Trophoblast cell (in vitro differentiated cells and primary cell): ENCODE results near the gene SLAMF7.

Source experiments
- DNase-seq, 2 donors: peaks; one replicate each; pipeline ENCODE4 v3.0.0-alpha.2; 2016
- H2AFZ ChIP-seq: 2 replicates; pipeline ENCODE4 v1.6.1; 2013; ENCODE audit warnings: low read length, moderate library complexity, mild to moderate bottlenecking; ENCODE audit not compliant: insufficient read depth, poor library complexity
- H2AK5ac ChIP-seq: 2 replicates; pipeline ENCODE4 v1.6.1; 2013; ENCODE audit warnings: mild to moderate bottlenecking, low read length
- H2BK120ac ChIP-seq: 2 replicates; pipeline ENCODE4 v1.6.1; 2013; ENCODE audit warnings: low read length, mild to moderate bottlenecking, moderate library complexity; ENCODE audit not compliant: insufficient read depth, poor library complexity
- H2BK12ac ChIP-seq: 2 replicates; pipeline ENCODE4 v1.6.1; 2013; ENCODE audit warnings: mild to moderate bottlenecking, low read length, moderate library complexity
- H2BK5ac ChIP-seq: 2 replicates; pipeline ENCODE4 v1.6.1; 2013; ENCODE audit warnings: low read length, low read depth, moderate library complexity, mild to moderate bottlenecking; ENCODE audit not compliant: poor library complexity
- H3K14ac ChIP-seq: 2 replicates; pipeline ENCODE4 v1.6.1; 2013; ENCODE audit warnings: mild to moderate bottlenecking, low read length
- H3K18ac ChIP-seq: 2 replicates; pipeline ENCODE4 v1.6.1; 2013; ENCODE audit warnings: mild to moderate bottlenecking, low read length
- H3K23ac ChIP-seq: 2 replicates; pipeline ENCODE4 v1.6.1; 2013; ENCODE audit warnings: low read length
- H3K27ac ChIP-seq: 2 replicates; pipeline ENCODE4 v1.5.1; 2013; ENCODE audit warnings: low read depth, mild to moderate bottlenecking, inconsistent platforms, low read length, moderate library complexity
- H3K27me3 ChIP-seq: 2 replicates; pipeline ENCODE4 v1.6.1; 2013; ENCODE audit warnings: inconsistent platforms, mild to moderate bottlenecking, low read length, moderate library complexity; ENCODE audit not compliant: insufficient read depth
- H3K36me3 ChIP-seq, 2 experiments: 1 replicate in 1 of 2; 2 replicates in 1 of 2; pipeline ENCODE4 v1.6.1; 2013; ENCODE audit warnings: low read length in 2 of 2, mild to moderate bottlenecking in 2 of 2, moderate library complexity in 1 of 2; ENCODE audit not compliant: insufficient read depth in 2 of 2, control insufficient read depth in 1 of 2
- H3K4ac ChIP-seq: 2 replicates; pipeline ENCODE4 v1.6.1; 2013; ENCODE audit warnings: low read depth, mild to moderate bottlenecking, low read length, moderate library complexity
- H3K4me1 ChIP-seq, 2 experiments: 1 replicate in 1 of 2; 2 replicates in 1 of 2; pipeline ENCODE4 v1.6.1; 2013; ENCODE audit warnings: low read length in 2 of 2, mild to moderate bottlenecking in 2 of 2, moderate library complexity in 1 of 2; ENCODE audit not compliant: insufficient read depth in 2 of 2, control insufficient read depth in 1 of 2
- H3K4me2 ChIP-seq: 2 replicates; pipeline ENCODE4 v1.6.1; 2013; ENCODE audit warnings: inconsistent platforms, mild to moderate bottlenecking, low read length, moderate library complexity
- H3K4me3 ChIP-seq: 2 replicates; pipeline ENCODE4 v1.5.1; 2013; ENCODE audit warnings: mild to moderate bottlenecking, low read depth, low read length, inconsistent platforms
- H3K79me1 ChIP-seq: one replicate; pipeline ENCODE4 v1.6.1; 2013; ENCODE audit warnings: low read length
- H3K79me2 ChIP-seq: 2 replicates; pipeline ENCODE4 v1.6.1; 2013; ENCODE audit warnings: low read length, mild to moderate bottlenecking; ENCODE audit not compliant: control insufficient read depth, insufficient read depth, poor library complexity
- H3K9ac ChIP-seq: 2 replicates; pipeline ENCODE4 v1.6.1; 2013; ENCODE audit warnings: mild to moderate bottlenecking, low read length
- H3K9me3 ChIP-seq: 2 replicates; pipeline ENCODE4 v1.6.1; 2013; ENCODE audit warnings: low read depth, mild to moderate bottlenecking, control low read depth, inconsistent platforms, low read length; ENCODE audit not compliant: insufficient read depth
- H4K12ac ChIP-seq: 2 replicates; pipeline ENCODE4 v1.6.1; 2013; ENCODE audit warnings: low read depth, mild to moderate bottlenecking, low read length, moderate library complexity
- H4K8ac ChIP-seq: 2 replicates; pipeline ENCODE4 v1.6.1; 2013; ENCODE audit warnings: low read depth, mild to moderate bottlenecking, low read length, moderate library complexity
- H4K91ac ChIP-seq: one replicate; pipeline ENCODE4 v1.6.1; 2013; ENCODE audit warnings: low read depth, mild to moderate bottlenecking, low read length, moderate library complexity
- WGBS: extraction: QIAGEN DNeasy Blood & Tissue Kit; methylation state at CpG from one replicate; pipeline ENCODE4 v1.1.7; 2013; ENCODE audit warnings: missing lambda C conversion rate; ENCODE audit not compliant: insufficient read length, insufficient coverage; ENCODE audit errors: extremely low coverage; 5-methylcytosine and 5-hydroxymethylcytosine counted together

Gene SLAMF7

DNA sequence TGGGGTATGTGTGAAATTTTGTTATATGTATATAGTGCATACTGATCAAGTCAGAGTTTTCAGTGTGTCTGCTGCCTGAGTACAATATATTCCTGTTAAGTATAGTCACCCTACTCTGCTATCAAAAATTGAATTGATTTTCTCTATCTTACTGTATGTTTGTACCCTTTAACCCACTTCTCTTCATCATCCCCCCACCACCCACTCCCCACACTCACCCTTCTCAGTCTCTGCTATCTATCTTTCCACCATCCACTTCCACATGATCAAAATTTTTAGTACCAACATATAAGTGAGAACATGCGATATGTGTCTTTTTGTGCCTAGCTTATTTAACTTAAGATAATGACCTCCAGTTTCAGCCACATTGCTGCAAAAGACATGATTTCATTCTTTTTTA is 61.1 kb downstream of the SLAMF7 start:
- Histone ChIP-seq H3K9me3 (peaks cover 3% of the 10 kb centered on the region), H4K8ac (no peak overlapping the region), H4K12ac (no peak overlapping the region), H3K79me1 (no peaks in the 10 kb centered on the region), H3K4ac (no peak overlapping the region), H2BK5ac (no peak overlapping the region), H2BK120ac (no peak overlapping the region), H3K4me3 (no peak overlapping the region), H3K4me1 (no peaks in the 10 kb centered on the region), H4K91ac (no peak overlapping the region), H3K14ac (no peak overlapping the region), H3K36me3 (no peaks in the 10 kb centered on the region), H3K23ac (no peak overlapping the region), H3K27me3 (no peaks in the 10 kb centered on the region), H3K27ac (no peak overlapping the region), H3K4me2 (no peak overlapping the region), H2AK5ac (no peak overlapping the region), H3K9ac (no peak overlapping the region), H3K18ac (no peak overlapping the region), H3K79me2 (no peaks in the 10 kb centered on the region), H2AFZ (no peak overlapping the region), H2BK12ac (no peak overlapping the region)
- no CpG with 5 or more reads among the region's 1 CpG for WGBS
- DNase-seq, result no peak

DNA sequence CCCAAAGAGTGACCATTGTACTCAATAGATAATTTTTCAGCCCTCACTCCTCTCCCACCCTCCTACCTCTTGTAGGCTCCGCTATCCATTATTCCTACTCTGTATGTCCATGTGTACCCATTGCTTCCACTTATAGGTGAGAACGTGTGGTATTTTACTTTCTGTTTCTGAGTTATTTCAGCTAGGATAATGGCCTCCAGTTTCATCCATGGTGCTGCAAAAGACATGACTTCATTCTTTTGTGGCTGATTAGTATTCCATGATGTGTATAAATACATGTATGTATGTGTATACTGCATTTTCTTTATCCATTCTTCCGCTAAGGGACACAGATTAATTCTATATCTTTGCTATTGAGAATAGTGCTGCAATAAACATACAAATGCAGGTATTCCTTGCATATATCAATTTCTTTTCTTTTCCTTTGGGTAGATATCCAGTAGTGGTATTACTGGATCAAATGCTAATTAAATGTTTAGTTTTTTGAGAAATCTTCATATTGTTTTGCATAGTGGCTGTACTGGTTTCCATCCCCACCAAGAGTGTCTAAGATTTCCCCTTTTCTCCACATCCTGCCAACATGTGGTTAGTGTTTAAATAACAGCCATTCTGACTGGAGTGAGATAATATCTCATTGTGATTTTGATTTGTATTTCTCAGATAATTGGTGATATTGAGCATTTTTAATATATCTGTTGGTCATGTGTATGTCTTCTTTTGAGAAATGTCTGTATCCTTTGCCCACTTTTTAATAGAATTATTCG is 61.8 kb downstream of the SLAMF7 start:
- H2BK5ac ChIP-seq, result no peak overlapping the region

DNA sequence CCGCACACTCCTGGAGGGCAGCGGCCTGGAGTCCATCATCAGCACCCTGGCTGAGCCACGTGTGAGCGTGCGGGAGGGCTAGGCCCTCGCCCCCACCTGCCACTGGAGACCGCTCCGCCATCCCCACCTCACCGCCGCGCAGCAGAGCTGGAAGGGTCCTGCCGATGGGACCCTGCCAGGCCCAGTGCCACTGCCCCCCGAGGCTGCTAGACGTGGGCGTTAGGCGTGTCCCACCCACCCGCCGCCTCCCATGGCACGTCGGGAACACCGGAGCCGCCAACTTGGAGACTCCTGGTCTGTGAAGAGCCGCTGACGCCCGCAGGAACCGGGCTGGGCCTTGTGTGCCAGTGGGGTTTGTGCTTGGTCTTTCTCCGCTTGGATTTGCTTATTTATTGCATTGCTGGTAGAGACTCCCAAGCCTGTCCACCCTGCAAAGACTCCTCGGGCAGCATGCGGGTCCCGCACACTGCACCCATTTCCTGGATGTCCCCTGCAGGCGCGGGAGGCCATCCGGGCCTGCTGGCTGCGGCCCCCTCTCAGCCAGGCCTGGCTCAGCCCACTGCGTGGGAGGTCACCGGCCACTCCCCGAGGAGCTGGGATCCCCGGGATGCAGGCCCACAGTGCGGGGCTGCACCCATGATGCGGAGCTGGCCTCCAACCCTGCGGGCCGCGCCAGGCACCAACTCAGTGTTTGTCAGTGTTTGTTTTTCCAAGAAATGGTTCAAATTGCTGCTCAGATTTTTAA is 63.0 kb downstream of the SLAMF7 start:
- Histone ChIP-seq H3K18ac (no peak overlapping the region), H3K9me3 (peaks cover 3% of the 10 kb centered on the region), H2AK5ac (no peak overlapping the region), H3K4me2 (no peak overlapping the region), H3K27me3 (no peaks in the 10 kb centered on the region), H2BK120ac (no peak overlapping the region), H3K79me2 (no peaks in the 10 kb centered on the region), H3K79me1 (no peaks in the 10 kb centered on the region), H3K4ac (no peak overlapping the region), H2BK12ac (no peak overlapping the region), H4K12ac (no peak overlapping the region), H2AFZ (no peak overlapping the region), H3K23ac (no peak overlapping the region), H3K14ac (no peak overlapping the region), H3K4me1 (no peaks in the 10 kb centered on the region), H4K8ac (no peak overlapping the region), H2BK5ac (no peak overlapping the region), H3K36me3 (no peaks in the 10 kb centered on the region), H4K91ac (no peak overlapping the region), H3K27ac (no peak overlapping the region), H3K9ac (no peak overlapping the region), H3K4me3 (no peak overlapping the region)
- WGBS, result no CpG with 5 or more reads among the region's 43 CpGs
- peak in 1 of 2 donors; percentile 11 for DNase-seq

More for the DNA sequence above, 61.8 kb downstream of the SLAMF7 start:
- no peaks in the 10 kb centered on the region for H3K36me3 ChIP-seq
- H4K91ac ChIP-seq, result no peak overlapping the region
- H3K4ac ChIP-seq, result no peak overlapping the region
- H3K18ac ChIP-seq, result no peak overlapping the region
- no peak overlapping the region for H2AFZ ChIP-seq
- H4K8ac ChIP-seq, result no peak overlapping the region
- whole genome bisulfite sequencing, result no CpG with 5 or more reads among the region's 4 CpGs
- H3K14ac ChIP-seq, result no peak overlapping the region
- H3K4me3 ChIP-seq, result no peak overlapping the region
- no peak overlapping the region for H3K4me2 ChIP-seq
- no peak overlapping the region for H2BK120ac ChIP-seq
- no peak overlapping the region for H3K23ac ChIP-seq
- no peak overlapping the region for H4K12ac ChIP-seq
- H3K79me1 ChIP-seq, result no peaks in the 10 kb centered on the region
- no peak overlapping the region for H2AK5ac ChIP-seq
- H3K9me3 ChIP-seq, result peaks cover 3% of the 10 kb centered on the region
- H3K79me2 ChIP-seq, result no peaks in the 10 kb centered on the region
- no peak overlapping the region for H3K27ac ChIP-seq
- DNase-seq, result no peak
- H3K4me1 ChIP-seq, result no peaks in the 10 kb centered on the region
- no peaks in the 10 kb centered on the region for H3K27me3 ChIP-seq
- H2BK12ac ChIP-seq, result no peak overlapping the region
- H3K9ac ChIP-seq, result no peak overlapping the region
